Inferior parietal cortex (tissue), 1 donor: ENCODE data around the gene ABCC1.
"Not testable (repeated sequence)": the region's sequence is repeated elsewhere in the genome, so short reads cannot be mapped to it uniquely, and the experiment has no call there.

ENCODE experiments used
- DNase-seq: peaks from one replicate; pipeline ENCODE4 v3.0.0-alpha.2; 2016; ENCODE audit errors: extremely low spot score

ABCC1 gene

GRCh38 chr16:15949210-15950160 is at the start of gene ABCC1:
TSS of gene ABCC1 (plus strand) at chr16:15949616. CDS start at chr16:15949752, 136 bp downstream.
- no peak for DNase-seq

- no peak for DNase-seq
Observed at GRCh38 chr16:15900357-15900756, 49.1 kb upstream of the ABCC1 start.

- DNase-seq: no peak
Observed at GRCh38 chr16:15900901-15901500, 48.4 kb upstream of the ABCC1 start.

- no peak for DNase-seq
Observed at GRCh38 chr16:15903960-15904359, 45.5 kb upstream of the ABCC1 start.

- DNase-seq: no peak
Observed at GRCh38 chr16:15906439-15906838, 43.0 kb upstream of the ABCC1 start.

- no peak for DNase-seq
Observed at GRCh38 chr16:15907863-15908478, 41.4 kb upstream of the ABCC1 start.

- DNase-seq: no peak
Observed at GRCh38 chr16:15911198-15911597, 38.2 kb upstream of the ABCC1 start.

- no peak for DNase-seq
Observed at GRCh38 chr16:15913046-15913698, 36.2 kb upstream of the ABCC1 start.

- no peak for DNase-seq
Observed at GRCh38 chr16:15915555-15916081, 33.8 kb upstream of the ABCC1 start.

GRCh38 chr16:15916323-15916722 is 33.1 kb upstream of the ABCC1 start:
- DNase-seq: no peak

- DNase-seq: not testable (repeated sequence)
Observed at GRCh38 chr16:15918314-15918713, 31.1 kb upstream of the ABCC1 start.

- DNase-seq: no peak
Observed at GRCh38 chr16:15919331-15919730, 30.1 kb upstream of the ABCC1 start.

- DNase-seq: no peak
Observed at GRCh38 chr16:15924996-15925395, 24.4 kb upstream of the ABCC1 start.

GRCh38 chr16:15925631-15926030 is 23.8 kb upstream of the ABCC1 start:
- no peak for DNase-seq

- no peak for DNase-seq
Observed at GRCh38 chr16:15928261-15929104, 20.9 kb upstream of the ABCC1 start.

GRCh38 chr16:15932939-15933338 is 16.5 kb upstream of the ABCC1 start:
- no peak for DNase-seq

GRCh38 chr16:15933781-15934180 is 15.6 kb upstream of the ABCC1 start:
- no peak for DNase-seq

- no peak for DNase-seq
Observed at GRCh38 chr16:15934991-15935390, 14.4 kb upstream of the ABCC1 start.

GRCh38 chr16:15936809-15937208 is 12.6 kb upstream of the ABCC1 start:
- DNase-seq: not testable (repeated sequence)

GRCh38 chr16:15942931-15943690 is 6.3 kb upstream of the ABCC1 start:
- no peak for DNase-seq
